ENCODE data around the gene CIAO2A. TPM values are rescaled to one million over a fixed set of nuclear protein-coding genes. Genes with fewer than 3 reads are reported as not detected.

The CIAO2A gene
- total RNA-seq, 1 experiment from 2014 or later: 74.4 TPM

GRCh38 chr15:64032329-64032728 lies 61.3 kb downstream of the CIAO2A start:
- TF ChIP-seq CTCF (conservative IDR thresholded peaks at IDR 0.05): no peak
- Histone ChIP-seq H3K18ac (ENCODE audit: insufficient read length, low read depth, low read length) (no peak overlapping the region), H2BK5ac (ENCODE audit: insufficient read length, low read length) (no peak overlapping the region), H2BK20ac (ENCODE audit: low read depth, low read length, poor library complexity, severe bottlenecking) (no peak overlapping the region), H4K91ac (ENCODE audit: insufficient read length, low read depth, low read length) (no peak overlapping the region), H3K27me3 (ENCODE audit: insufficient read depth, low read length) (no peaks in the 10 kb centered on the region), H3K23me2 (ENCODE audit: insufficient read length, low read depth, low read length, poor library complexity, severe bottlenecking) (no peaks in the 10 kb centered on the region), H3K27ac (ENCODE audit: insufficient read length, low read depth, low read length) (no peak overlapping the region), H3T11ph (ENCODE audit: low read length) (no peak overlapping the region), H3K56ac (ENCODE audit: insufficient read length, low read depth, low read length) (no peak overlapping the region), H3K4me2 (ENCODE audit: insufficient read depth, insufficient read length, low read length) (no peak overlapping the region), H3K9ac (ENCODE audit: extremely low read depth, insufficient read length, low read length) (no peak overlapping the region), H3K9me3 (ENCODE audit: control insufficient read depth, low read depth, low read length) (no peaks in the 10 kb centered on the region), H4K20me1 (ENCODE audit: control insufficient read depth, insufficient read depth, insufficient read length) (no peaks in the 10 kb centered on the region), H2BK120ac (ENCODE audit: low read depth, low read length, poor library complexity, severe bottlenecking) (no peak overlapping the region), H2BK12ac (ENCODE audit: insufficient read length, low read depth, low read length) (no peak overlapping the region), H3K14ac (ENCODE audit: insufficient read depth, low read length) (no peak overlapping the region), H3K79me2 (ENCODE audit: insufficient read depth, low read length) (no peaks in the 10 kb centered on the region), H2BK15ac (ENCODE audit: low read depth, low read length) (no peak overlapping the region), H2AK5ac (ENCODE audit: insufficient read length, low read length) (no peak overlapping the region), H3K79me1 (ENCODE audit: insufficient read depth, low read depth, low read length, poor library complexity, severe bottlenecking) (no peaks in the 10 kb centered on the region), H4K5ac (ENCODE audit: insufficient read length, low read depth, low read length) (no peak overlapping the region), H3K4ac (ENCODE audit: low read depth, low read length) (no peak overlapping the region), H4K8ac (replicated peaks; ENCODE audit: insufficient read length, low read depth, low read length) (no peak overlapping the region), H2AFZ (ENCODE audit: low read length) (no peak overlapping the region), H3K4me1 (ENCODE audit: insufficient read depth, low read length) (no peaks in the 10 kb centered on the region), H3K23ac (ENCODE audit: insufficient read length, low read depth, low read length) (no peak overlapping the region)
- Mint-ChIP-seq H3K27me3 (ENCODE audit: low read depth) (no peaks in the 10 kb centered on the region; the same call in 1 of the 2 replicates), H3K36me3 (ENCODE audit: insufficient read depth in 1 of 3, low read depth in 3 of 3) (no peaks in the 10 kb centered on the region), H3K9me3 (no peaks in the 10 kb centered on the region), H3K27ac (no peak overlapping the region), H3K4me3 (no peak overlapping the region), H3K4me1 (peaks cover 8 to 13% of the 10 kb centered on the region in 2 experiments; a peak in 3 of 4 replicates)
- no CpG with 5 or more reads among the region's 5 CpGs for WGBS (ENCODE audit: extremely low coverage, insufficient read length, low lambda C conversion rate)
- no peak for DNase-seq

Data from H9 (cell line).